GM12872 (cell line): ENCODE results near the gene PRH1.

Experiments used
- CTCF ChIP-seq: IDR thresholded peaks from 3 replicates; pipeline ENCODE4 v1.5.1; 2011; ENCODE audit warnings: low read depth, mild to moderate bottlenecking, low read length, moderate library complexity; ENCODE audit not compliant: insufficient read depth

Gene PRH1

GRCh38 chr12:10863512-10864218, 20.4 kb downstream of the PRH1 start:
- TF ChIP-seq CTCF, result no peak

- TF ChIP-seq CTCF, result no peak
Measured at GRCh38 chr12:10861366-10861765, 22.7 kb downstream of the PRH1 start.

GRCh38 chr12:10855807-10856206, 28.2 kb downstream of the PRH1 start:
- TF ChIP-seq CTCF, result no peak

GRCh38 chr12:10853776-10854175, 30.3 kb downstream of the PRH1 start:
- no peak for TF ChIP-seq CTCF

- TF ChIP-seq CTCF, result no peak
Measured at GRCh38 chr12:10851243-10851858, 32.7 kb downstream of the PRH1 start.

- TF ChIP-seq CTCF, result no peak
Measured at GRCh38 chr12:10849425-10849878, 34.6 kb downstream of the PRH1 start, which contains the start of gene PRR4. Gene PRR4, minus strand, starts transcription at chr12:10849475. Its CDS starts 38 bp downstream, at chr12:10849437.

GRCh38 chr12:10847744-10848143, 36.3 kb downstream of the PRH1 start:
- TF ChIP-seq CTCF, result no peak
